ENCODE data around the gene SMIM23.

The SMIM23 gene

DNA sequence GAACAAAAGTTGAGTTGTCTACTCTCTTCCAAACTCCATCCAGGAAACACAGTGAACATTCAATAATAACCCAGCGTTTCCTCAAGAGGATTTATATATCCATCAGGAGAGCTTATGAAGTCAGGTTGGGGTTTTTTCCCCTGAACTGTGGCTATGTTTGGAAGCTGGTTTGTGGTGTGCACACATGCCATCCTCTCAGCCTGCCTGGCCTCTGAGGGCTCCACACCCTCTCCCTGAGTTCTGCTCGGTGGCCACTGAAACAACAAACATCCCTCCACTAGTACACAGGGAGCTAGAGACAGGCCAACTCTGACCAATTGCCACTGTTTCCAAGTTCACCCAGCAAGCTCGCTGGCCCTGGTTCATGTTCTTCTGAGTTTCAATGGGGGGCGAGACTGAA, 35.7 kb downstream of the SMIM23 start:
- Mint-ChIP-seq H3K4me1 (no peaks in the 10 kb centered on the region), H3K27me3 (ENCODE audit: low read depth) (peaks cover 6% of the 10 kb centered on the region), H3K4me3 (no peak overlapping the region), H3K36me3 (ENCODE audit: low read depth) (no peaks in the 10 kb centered on the region), H3K9me3 (no peaks in the 10 kb centered on the region), H3K27ac (no peak overlapping the region)
- TF ChIP-seq, protein P1, sequence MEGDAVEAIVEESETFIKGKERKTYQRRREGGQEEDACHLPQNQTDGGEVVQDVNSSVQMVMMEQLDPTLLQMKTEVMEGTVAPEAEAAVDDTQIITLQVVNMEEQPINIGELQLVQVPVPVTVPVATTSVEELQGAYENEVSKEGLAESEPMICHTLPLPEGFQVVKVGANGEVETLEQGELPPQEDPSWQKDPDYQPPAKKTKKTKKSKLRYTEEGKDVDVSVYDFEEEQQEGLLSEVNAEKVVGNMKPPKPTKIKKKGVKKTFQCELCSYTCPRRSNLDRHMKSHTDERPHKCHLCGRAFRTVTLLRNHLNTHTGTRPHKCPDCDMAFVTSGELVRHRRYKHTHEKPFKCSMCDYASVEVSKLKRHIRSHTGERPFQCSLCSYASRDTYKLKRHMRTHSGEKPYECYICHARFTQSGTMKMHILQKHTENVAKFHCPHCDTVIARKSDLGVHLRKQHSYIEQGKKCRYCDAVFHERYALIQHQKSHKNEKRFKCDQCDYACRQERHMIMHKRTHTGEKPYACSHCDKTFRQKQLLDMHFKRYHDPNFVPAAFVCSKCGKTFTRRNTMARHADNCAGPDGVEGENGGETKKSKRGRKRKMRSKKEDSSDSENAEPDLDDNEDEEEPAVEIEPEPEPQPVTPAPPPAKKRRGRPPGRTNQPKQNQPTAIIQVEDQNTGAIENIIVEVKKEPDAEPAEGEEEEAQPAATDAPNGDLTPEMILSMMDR (IDR thresholded peaks at IDR 0.05; ENCODE audit: unreplicated experiment in 3 of 3): no peak

DNA sequence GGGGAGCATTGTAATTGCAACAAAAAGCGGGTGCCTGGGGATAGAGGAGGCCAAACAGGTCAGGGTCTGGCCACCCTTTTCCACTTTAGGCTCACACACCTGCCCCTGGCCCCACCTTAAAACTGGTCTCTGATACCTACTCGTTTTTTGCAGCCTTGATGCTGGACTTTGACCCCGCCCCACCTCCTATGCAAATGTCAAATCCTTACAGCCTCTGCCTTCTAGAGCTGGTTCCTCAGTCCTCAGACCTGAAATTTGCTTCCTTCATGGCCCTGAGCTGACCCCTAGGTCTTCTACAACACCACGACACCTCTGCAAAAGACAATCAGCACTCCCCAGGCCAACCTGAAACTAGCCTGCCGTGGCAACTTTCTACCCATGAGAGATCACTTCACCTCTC, 37.7 kb downstream of the SMIM23 start:
- Mint-ChIP-seq H3K4me1 (no peaks in the 10 kb centered on the region), H3K27ac (no peak overlapping the region), H3K4me3 (no peak overlapping the region), H3K9me3 (peaks cover 9% of the 10 kb centered on the region), H3K36me3 (ENCODE audit: low read depth) (peaks cover 4% of the 10 kb centered on the region), H3K27me3 (ENCODE audit: low read depth) (peaks cover 6% of the 10 kb centered on the region)
- TF ChIP-seq, protein P1 (IDR thresholded peaks at IDR 0.05; ENCODE audit: unreplicated experiment in 3 of 3): no peak

DNA sequence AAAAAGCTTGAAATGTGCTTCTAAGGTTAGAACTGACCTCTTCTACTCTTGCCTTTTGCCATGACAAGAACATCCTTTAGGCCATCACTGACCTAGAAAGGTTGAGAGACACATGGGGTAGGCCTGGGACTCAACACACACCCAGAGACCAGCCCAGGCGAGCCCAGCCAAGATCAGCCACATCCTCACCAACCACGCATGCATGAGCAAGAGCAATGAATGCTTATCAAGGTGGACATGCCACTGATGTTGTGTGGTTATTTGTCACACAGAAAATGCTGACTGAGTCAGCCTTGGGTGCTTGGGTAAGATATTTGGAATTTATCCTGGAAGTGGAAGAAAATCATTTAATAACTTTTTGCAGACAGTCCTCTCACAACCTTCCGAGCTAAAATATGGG, 39.4 kb downstream of the SMIM23 start:
- Mint-ChIP-seq H3K4me1 (no peaks in the 10 kb centered on the region), H3K9me3 (peaks cover 16% of the 10 kb centered on the region)

DNA sequence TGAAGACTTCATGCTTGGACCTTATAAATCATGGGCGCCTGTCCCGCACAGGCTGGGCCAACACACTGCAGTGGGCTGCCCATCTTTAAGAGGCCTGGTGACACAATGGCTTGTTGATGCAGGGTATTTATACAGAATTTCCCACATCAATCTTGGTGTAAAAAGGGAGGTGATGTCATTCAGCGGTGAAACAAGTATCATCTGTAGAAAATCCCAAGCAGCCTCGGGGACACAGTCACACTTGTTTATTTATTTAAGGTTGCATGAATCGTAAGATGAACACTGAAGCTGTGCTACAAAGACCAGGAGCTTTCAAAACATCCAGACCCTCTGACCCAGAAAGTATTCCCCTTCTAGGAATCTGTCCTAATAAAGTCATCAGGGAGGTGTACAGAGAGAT, 40.5 kb downstream of the SMIM23 start:
- Mint-ChIP-seq H3K36me3 (ENCODE audit: low read depth) (peaks cover 4% of the 10 kb centered on the region), H3K27ac (no peak overlapping the region), H3K4me1 (no peaks in the 10 kb centered on the region), H3K4me3 (no peak overlapping the region), H3K27me3 (ENCODE audit: low read depth) (peaks cover 6% of the 10 kb centered on the region), H3K9me3 (peaks cover 22% of the 10 kb centered on the region)
- TF ChIP-seq, protein P1 (IDR thresholded peaks at IDR 0.05; ENCODE audit: unreplicated experiment in 3 of 3): no peak

More for the DNA sequence above, 39.4 kb downstream of the SMIM23 start:
- TF ChIP-seq, protein P1 (IDR thresholded peaks at IDR 0.05; ENCODE audit: unreplicated experiment in 3 of 3): no peak
- Mint-ChIP-seq H3K4me3 (no peak overlapping the region), H3K36me3 (ENCODE audit: low read depth) (peaks cover 4% of the 10 kb centered on the region), H3K27me3 (ENCODE audit: low read depth) (peaks cover 6% of the 10 kb centered on the region), H3K27ac (no peak overlapping the region)

DNA sequence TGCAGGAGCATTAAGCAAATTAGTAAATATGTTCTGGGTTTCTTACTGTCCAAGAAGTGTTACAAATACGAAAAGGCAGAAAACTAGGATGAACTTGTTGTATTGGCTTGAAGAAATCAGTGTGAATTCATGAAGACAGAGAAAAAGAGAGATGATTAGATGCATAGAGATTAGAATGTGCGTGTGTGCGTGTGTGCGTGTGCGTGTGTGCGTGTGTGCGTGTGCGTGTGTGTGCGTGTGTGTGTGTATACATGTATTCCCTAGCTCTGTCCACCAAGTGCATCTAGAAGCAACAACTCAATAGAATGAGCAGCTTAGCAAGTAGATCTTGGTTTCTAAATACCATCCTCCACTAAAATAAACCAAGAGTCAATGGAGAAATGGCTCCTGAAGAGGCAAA, 41.5 kb downstream of the SMIM23 start:
- H3K27ac Mint-ChIP-seq: no peak overlapping the region
- H3K4me1 Mint-ChIP-seq: no peaks in the 10 kb centered on the region
- peaks cover 6% of the 10 kb centered on the region for H3K27me3 Mint-ChIP-seq (ENCODE audit: low read depth)
- H3K36me3 Mint-ChIP-seq (ENCODE audit: low read depth): peaks cover 4% of the 10 kb centered on the region
- no peak overlapping the region for H3K4me3 Mint-ChIP-seq
- TF ChIP-seq, protein P1 (IDR thresholded peaks at IDR 0.05; ENCODE audit: unreplicated experiment in 3 of 3): no peak
- peaks cover 31% of the 10 kb centered on the region for H3K9me3 Mint-ChIP-seq

DNA sequence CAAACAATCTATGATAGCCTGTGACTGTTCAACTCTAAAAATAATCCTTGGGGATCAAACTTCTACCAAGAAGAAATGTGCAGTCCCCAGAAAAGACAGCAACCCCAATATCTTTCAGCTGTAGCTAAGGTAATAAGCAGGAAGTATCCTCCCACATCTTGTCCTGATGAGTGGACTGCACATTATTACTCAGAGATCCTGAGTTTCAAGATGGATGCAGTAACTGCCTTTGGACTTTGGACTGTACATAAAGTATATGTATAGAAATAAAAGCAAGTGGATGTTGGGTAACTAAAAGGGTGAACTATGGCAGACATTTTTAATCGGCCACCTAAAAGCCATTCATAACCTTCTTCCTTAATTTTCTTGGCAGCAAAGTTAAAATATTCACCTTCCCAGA, 45.1 kb downstream of the SMIM23 start:
- H3K9me3 Mint-ChIP-seq: peaks cover 44% of the 10 kb centered on the region
- peaks cover 15% of the 10 kb centered on the region for H3K4me1 Mint-ChIP-seq
- no peak overlapping the region for H3K27ac Mint-ChIP-seq
- H3K36me3 Mint-ChIP-seq (ENCODE audit: low read depth): peaks cover 10% of the 10 kb centered on the region
- peaks cover 4% of the 10 kb centered on the region for H3K27me3 Mint-ChIP-seq (ENCODE audit: low read depth)
- H3K4me3 Mint-ChIP-seq: no peak overlapping the region
- TF ChIP-seq, protein P1 (IDR thresholded peaks at IDR 0.05; ENCODE audit: unreplicated experiment in 3 of 3): no peak
